C4-2B (cell line): ENCODE data around the gene RTKN2.
"Not testable (repeated sequence)": the region's sequence is repeated elsewhere in the genome, so short reads cannot be mapped to it uniquely, and the experiment has no call there.

Experiments used
- H3K27ac ChIP-seq: fragments of 450-650 bp; 2 replicates; pipeline ENCODE4 v1.5.1; 2017
- CTCF ChIP-seq: fragments of 450-650 bp; conservative IDR thresholded peaks from 2 replicates; pipeline ENCODE4 v1.5.1; 2017; ENCODE audit warnings: mild to moderate bottlenecking
- ZFX ChIP-seq: fragments of 450-650 bp; IDR thresholded peaks from 2 replicates; pipeline ENCODE4 v1.6.1; 2017

Gene RTKN2

GRCh38 chr10:62303922-62304321 is 35.3 kb upstream of the RTKN2 start:
- no peak for TF ChIP-seq ZFX
- TF ChIP-seq CTCF, result no peak
- no peak overlapping the region for H3K27ac ChIP-seq

- no peak for TF ChIP-seq ZFX
- no peak for TF ChIP-seq CTCF
- H3K27ac ChIP-seq, result no peak overlapping the region
Measured at GRCh38 chr10:62302760-62303159, 34.1 kb upstream of the RTKN2 start.

DNA sequence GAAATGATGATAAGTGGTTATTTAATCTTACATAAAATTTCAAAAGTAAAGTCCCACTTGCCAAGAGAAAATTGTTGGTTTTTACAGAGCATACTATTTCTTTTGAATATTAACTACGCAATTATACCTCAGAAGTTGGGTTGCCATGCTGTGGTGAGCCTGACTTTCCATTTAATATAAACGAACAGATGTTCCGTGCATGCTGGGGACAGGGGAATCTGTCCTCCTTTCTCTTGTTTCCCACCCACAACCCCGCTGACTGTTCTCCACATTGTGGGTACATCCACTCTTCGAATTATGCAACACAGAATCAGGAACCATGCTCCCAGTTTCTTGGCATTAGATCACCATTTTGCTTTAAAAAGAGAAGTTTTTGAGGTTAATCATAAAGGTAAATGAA is 29.2 kb upstream of the RTKN2 start:
- TF ChIP-seq CTCF (no peak), ZFX (no peak)

GRCh38 chr10:62284221-62284620 is 15.6 kb upstream of the RTKN2 start:
- TF ChIP-seq ZFX, result no peak
- no peak for TF ChIP-seq CTCF
- no peak overlapping the region for H3K27ac ChIP-seq

More for the DNA sequence above, 29.2 kb upstream of the RTKN2 start:
- no peak overlapping the region for H3K27ac ChIP-seq

GRCh38 chr10:62281348-62281747 is 12.7 kb upstream of the RTKN2 start:
- not testable (repeated sequence) for H3K27ac ChIP-seq

- not testable (repeated sequence) for H3K27ac ChIP-seq
Measured at GRCh38 chr10:62280392-62280791, 11.7 kb upstream of the RTKN2 start.

- TF ChIP-seq ZFX (no peak), CTCF (no peak)
- no peak overlapping the region for H3K27ac ChIP-seq
Measured at GRCh38 chr10:62278441-62278910, 9.8 kb upstream of the RTKN2 start.

DNA sequence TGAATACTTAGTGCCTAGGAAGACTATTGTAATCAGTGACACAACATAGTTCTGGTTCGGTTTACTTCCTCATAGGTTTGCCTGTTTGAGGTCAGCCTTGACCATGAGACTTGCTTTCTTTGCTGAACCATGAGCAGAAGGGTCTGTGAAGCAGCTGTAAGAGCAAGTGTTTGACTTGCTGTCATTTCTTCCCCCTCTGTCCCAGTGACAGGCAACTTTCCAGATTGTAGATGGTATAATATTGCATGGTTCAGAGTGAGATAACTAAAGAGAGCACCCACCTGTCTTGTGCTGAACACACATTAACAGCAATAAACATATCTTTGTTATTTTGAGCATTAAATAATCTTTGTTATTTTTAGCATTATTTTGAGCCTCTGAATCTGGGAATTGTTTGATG is 9.3 kb upstream of the RTKN2 start:
- no peak overlapping the region for H3K27ac ChIP-seq
- no peak for TF ChIP-seq ZFX
- TF ChIP-seq CTCF, result no peak

DNA sequence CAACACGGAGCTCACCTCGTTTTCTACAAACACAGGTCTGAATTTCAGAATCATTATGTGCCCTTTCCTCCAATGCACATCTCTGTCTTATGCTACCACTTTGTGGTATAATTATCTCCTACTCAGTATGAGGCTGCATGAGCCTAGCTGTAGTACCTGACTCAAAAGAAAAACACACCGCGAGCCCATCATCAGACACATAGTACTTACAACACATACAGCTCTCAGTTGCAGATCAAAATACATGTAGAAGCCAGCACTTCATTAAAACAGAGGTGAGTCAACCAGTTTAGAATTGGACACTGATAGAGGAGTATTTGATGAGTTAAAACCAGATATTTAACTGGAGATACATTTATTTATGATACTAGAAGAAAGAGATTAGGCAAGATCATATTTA is 1.4 kb upstream of the RTKN2 start:
- no peak for TF ChIP-seq ZFX
- TF ChIP-seq CTCF, result no peak
- H3K27ac ChIP-seq, result no peak overlapping the region
